Ishikawa (cell line): Measurements from ENCODE around the gene SMAD1.

ENCODE experiments used
- CREB1 ChIP-seq: IDR thresholded peaks from 2 replicates; pipeline ENCODE4 v1.6.1; 2012; ENCODE audit warnings: low read depth
- FOXM1 ChIP-seq: IDR thresholded peaks from 2 replicates; pipeline ENCODE4 v1.6.1; 2012; ENCODE audit warnings: low read depth, borderline replicate concordance
- NFIC ChIP-seq: IDR thresholded peaks from 2 replicates; pipeline ENCODE4 v1.6.1; 2012
- RAD21 ChIP-seq: IDR thresholded peaks from 2 replicates; pipeline ENCODE4 v1.6.1; 2012; ENCODE audit warnings: low read depth
- TAF1 ChIP-seq: IDR thresholded peaks from 2 replicates; pipeline ENCODE4 v1.6.1; 2012; ENCODE audit warnings: low read depth, mild to moderate bottlenecking
- TEAD4 ChIP-seq: IDR thresholded peaks from 2 replicates; pipeline ENCODE4 v1.6.1; 2012
- YY1 ChIP-seq: IDR thresholded peaks from 2 replicates; pipeline ENCODE4 v1.6.1; 2012; ENCODE audit warnings: low read depth
- TF ChIP-seq, protein P1 (sequence below): IDR thresholded peaks from 2 replicates; pipeline ENCODE4 v1.6.1; 2012
- TF ChIP-seq, protein P2 (sequence below): IDR thresholded peaks from 2 replicates; pipeline ENCODE4 v1.6.1; 2012
- TF ChIP-seq, protein P3 (sequence below): IDR thresholded peaks from 2 replicates; pipeline ENCODE4 v1.6.1; 2012; ENCODE audit warnings: low read depth, mild to moderate bottlenecking

DNA sequence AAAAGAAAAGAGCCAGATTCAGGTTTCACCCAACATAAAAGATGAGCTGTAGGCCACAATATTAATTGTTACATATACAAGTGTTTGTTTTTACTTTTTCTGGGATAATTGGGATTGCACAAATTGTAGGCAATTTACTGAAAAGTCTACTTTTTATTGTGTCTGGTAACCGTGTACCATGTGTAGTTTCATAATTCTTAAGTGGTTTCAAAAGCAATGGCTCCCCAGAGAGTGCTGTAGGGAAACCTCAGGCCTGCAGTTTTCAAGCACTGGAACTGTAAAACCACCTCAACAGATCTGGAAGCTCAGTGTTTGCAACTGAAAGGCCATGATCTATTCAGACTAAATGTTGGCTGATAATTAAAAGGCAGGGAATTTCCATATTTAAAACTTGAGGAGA, 83.7 kb downstream of the SMAD1 start:
- TF ChIP-seq, protein P1, sequence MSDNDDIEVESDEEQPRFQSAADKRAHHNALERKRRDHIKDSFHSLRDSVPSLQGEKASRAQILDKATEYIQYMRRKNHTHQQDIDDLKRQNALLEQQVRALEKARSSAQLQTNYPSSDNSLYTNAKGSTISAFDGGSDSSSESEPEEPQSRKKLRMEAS, result no peak
- TF ChIP-seq, protein P2, sequence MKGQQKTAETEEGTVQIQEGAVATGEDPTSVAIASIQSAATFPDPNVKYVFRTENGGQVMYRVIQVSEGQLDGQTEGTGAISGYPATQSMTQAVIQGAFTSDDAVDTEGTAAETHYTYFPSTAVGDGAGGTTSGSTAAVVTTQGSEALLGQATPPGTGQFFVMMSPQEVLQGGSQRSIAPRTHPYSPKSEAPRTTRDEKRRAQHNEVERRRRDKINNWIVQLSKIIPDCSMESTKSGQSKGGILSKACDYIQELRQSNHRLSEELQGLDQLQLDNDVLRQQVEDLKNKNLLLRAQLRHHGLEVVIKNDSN, result no peak
- no peak for TF ChIP-seq YY1
- no peak for TF ChIP-seq CREB1
- TF ChIP-seq, protein P3, sequence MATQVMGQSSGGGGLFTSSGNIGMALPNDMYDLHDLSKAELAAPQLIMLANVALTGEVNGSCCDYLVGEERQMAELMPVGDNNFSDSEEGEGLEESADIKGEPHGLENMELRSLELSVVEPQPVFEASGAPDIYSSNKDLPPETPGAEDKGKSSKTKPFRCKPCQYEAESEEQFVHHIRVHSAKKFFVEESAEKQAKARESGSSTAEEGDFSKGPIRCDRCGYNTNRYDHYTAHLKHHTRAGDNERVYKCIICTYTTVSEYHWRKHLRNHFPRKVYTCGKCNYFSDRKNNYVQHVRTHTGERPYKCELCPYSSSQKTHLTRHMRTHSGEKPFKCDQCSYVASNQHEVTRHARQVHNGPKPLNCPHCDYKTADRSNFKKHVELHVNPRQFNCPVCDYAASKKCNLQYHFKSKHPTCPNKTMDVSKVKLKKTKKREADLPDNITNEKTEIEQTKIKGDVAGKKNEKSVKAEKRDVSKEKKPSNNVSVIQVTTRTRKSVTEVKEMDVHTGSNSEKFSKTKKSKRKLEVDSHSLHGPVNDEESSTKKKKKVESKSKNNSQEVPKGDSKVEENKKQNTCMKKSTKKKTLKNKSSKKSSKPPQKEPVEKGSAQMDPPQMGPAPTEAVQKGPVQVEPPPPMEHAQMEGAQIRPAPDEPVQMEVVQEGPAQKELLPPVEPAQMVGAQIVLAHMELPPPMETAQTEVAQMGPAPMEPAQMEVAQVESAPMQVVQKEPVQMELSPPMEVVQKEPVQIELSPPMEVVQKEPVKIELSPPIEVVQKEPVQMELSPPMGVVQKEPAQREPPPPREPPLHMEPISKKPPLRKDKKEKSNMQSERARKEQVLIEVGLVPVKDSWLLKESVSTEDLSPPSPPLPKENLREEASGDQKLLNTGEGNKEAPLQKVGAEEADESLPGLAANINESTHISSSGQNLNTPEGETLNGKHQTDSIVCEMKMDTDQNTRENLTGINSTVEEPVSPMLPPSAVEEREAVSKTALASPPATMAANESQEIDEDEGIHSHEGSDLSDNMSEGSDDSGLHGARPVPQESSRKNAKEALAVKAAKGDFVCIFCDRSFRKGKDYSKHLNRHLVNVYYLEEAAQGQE, result no peak
- TF ChIP-seq NFIC, result no peak
- no peak for TF ChIP-seq FOXM1
- no peak for TF ChIP-seq TEAD4
- TF ChIP-seq RAD21, result no peak
- no peak for TF ChIP-seq TAF1
